ENCODE measurements around the gene CD300E.

Gene CD300E

DNA sequence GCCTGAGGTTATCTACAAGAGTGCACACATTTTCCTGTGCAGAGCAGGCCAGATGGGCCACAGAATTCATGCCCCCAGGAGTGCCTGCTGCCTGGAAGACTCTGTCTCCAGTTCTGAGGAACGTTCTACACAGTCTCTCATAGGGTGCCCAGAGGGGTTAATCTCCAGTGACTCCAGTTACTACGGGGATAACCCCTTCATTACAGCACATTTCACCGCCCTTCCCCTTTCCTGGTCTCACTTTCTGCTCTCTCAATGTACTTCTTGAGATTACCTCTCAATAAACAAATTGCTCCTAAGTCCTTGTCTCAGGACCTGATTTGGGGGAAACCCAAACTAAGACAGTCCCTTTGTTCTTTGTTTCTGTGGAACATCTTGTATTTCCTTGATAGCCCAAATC, 62.0 kb downstream of the CD300E start:
- no peak for DNase-seq

All from DMS79 treated with DMSO at 0.1 percent for 48 hours (cell line).